Type B pancreatic cell (in vitro differentiated cells): ENCODE measurements around the gene WDFY3. TPM values are rescaled to one million over a fixed set of nuclear protein-coding genes. Genes with fewer than 3 reads are reported as not detected.
A peak's percentile ranks its signal among the peaks of the same experiment; 100 is the strongest.
"Not testable (repeated sequence)": the region's sequence is repeated elsewhere in the genome, so short reads cannot be mapped to it uniquely, and the experiment has no call there.

ENCODE experiments used
- DNase-seq: peaks from one replicate; pipeline ENCODE4 v3.0.0; 2021; ENCODE audit warnings: mixed read lengths; ENCODE audit not compliant: unreplicated experiment; ENCODE audit errors: extremely low spot score
- H3K27ac Mint-ChIP-seq: 2 replicates; pipeline ENCODE4 v1.8.0; 2021; ENCODE audit warnings: mild to moderate bottlenecking, mixed read lengths
- H3K27me3 Mint-ChIP-seq: 2 replicates; pipeline ENCODE4 v1.8.0; 2021; ENCODE audit warnings: mixed read lengths
- H3K36me3 Mint-ChIP-seq: 2 replicates; pipeline ENCODE4 v1.8.0; 2021; ENCODE audit warnings: mixed read lengths
- H3K4me1 Mint-ChIP-seq: one replicate; pipeline ENCODE4 v1.8.0; 2021; ENCODE audit warnings: mixed read lengths; ENCODE audit not compliant: unreplicated experiment
- H3K4me3 Mint-ChIP-seq: 2 replicates; pipeline ENCODE4 v1.8.0; 2021; ENCODE audit warnings: mild to moderate bottlenecking, mixed read lengths
- H3K9me3 Mint-ChIP-seq: 2 replicates; pipeline ENCODE4 v1.8.0; 2021; ENCODE audit warnings: mixed read lengths
- CTCF ChIP-seq: fragments of 200-600 bp; sonication (generic); conservative IDR thresholded peaks from 2 replicates; pipeline ENCODE4 v1.5.0; 2021; ENCODE audit warnings: antibody characterized with exemption, mild to moderate bottlenecking
- total RNA-seq: library from RNA; stranded (reverse); gene quantifications from 2 replicates; pipeline ENCODE4 v1.2.1, GENCODE V29; 2021; ENCODE audit warnings: low replicate concordance

The WDFY3 gene
- total RNA-seq, 1 donor from 2014 or later, result 79.5 TPM

GRCh38 chr4:84684361-84684760 lies 282.1 kb downstream of the WDFY3 start:
- no peak overlapping the region for H3K4me3 Mint-ChIP-seq
- H3K27me3 Mint-ChIP-seq, result no peaks in the 10 kb centered on the region
- H3K27ac Mint-ChIP-seq, result no peak overlapping the region
- DNase-seq, result no peak
- H3K9me3 Mint-ChIP-seq, result no peaks in the 10 kb centered on the region
- TF ChIP-seq CTCF, result no peak
- peaks cover 7% of the 10 kb centered on the region for H3K4me1 Mint-ChIP-seq
- H3K36me3 Mint-ChIP-seq, result peaks cover 55% of the 10 kb centered on the region

GRCh38 chr4:84683064-84683850 lies 283.2 kb downstream of the WDFY3 start:
- Mint-ChIP-seq H3K36me3 (peaks cover 50% of the 10 kb centered on the region), H3K9me3 (no peaks in the 10 kb centered on the region), H3K27ac (no peak overlapping the region), H3K4me1 (peaks cover 7% of the 10 kb centered on the region), H3K27me3 (no peaks in the 10 kb centered on the region), H3K4me3 (no peak overlapping the region)
- no peak for DNase-seq
- TF ChIP-seq CTCF, result no peak

GRCh38 chr4:84682661-84683060 lies 283.8 kb downstream of the WDFY3 start:
- not testable (repeated sequence) for H3K4me3 Mint-ChIP-seq, H3K27ac Mint-ChIP-seq, H3K27me3 Mint-ChIP-seq, DNase-seq, H3K4me1 Mint-ChIP-seq, H3K9me3 Mint-ChIP-seq
- H3K36me3 Mint-ChIP-seq, result peaks cover 45% of the 10 kb centered on the region

- no peaks in the 10 kb centered on the region for H3K27me3 Mint-ChIP-seq
- no peak for TF ChIP-seq CTCF
- peaks cover 47% of the 10 kb centered on the region for H3K36me3 Mint-ChIP-seq
- H3K4me1 Mint-ChIP-seq, result peaks cover 7% of the 10 kb centered on the region
- no peak overlapping the region for H3K4me3 Mint-ChIP-seq
- no peaks in the 10 kb centered on the region for H3K9me3 Mint-ChIP-seq
- no peak for DNase-seq
- peak overlapping the region; percentile 24 for H3K27ac Mint-ChIP-seq
These were observed 284.8 kb downstream of the WDFY3 start for GRCh38 chr4:84681486-84682274.

- Mint-ChIP-seq H3K36me3 (peaks cover 46% of the 10 kb centered on the region), H3K27ac (peak overlapping the region; percentile 24), H3K4me1 (peaks cover 7% of the 10 kb centered on the region), H3K9me3 (no peaks in the 10 kb centered on the region), H3K27me3 (no peaks in the 10 kb centered on the region), H3K4me3 (no peak overlapping the region)
- no peak for TF ChIP-seq CTCF
- DNase-seq, result no peak
These were observed 285.5 kb downstream of the WDFY3 start for GRCh38 chr4:84680956-84681355.
